ENCODE measurements around the gene AHCY.
"Not testable (repeated sequence)": the region's sequence is repeated elsewhere in the genome, so short reads cannot be mapped to it uniquely, and the experiment has no call there.

DNA sequence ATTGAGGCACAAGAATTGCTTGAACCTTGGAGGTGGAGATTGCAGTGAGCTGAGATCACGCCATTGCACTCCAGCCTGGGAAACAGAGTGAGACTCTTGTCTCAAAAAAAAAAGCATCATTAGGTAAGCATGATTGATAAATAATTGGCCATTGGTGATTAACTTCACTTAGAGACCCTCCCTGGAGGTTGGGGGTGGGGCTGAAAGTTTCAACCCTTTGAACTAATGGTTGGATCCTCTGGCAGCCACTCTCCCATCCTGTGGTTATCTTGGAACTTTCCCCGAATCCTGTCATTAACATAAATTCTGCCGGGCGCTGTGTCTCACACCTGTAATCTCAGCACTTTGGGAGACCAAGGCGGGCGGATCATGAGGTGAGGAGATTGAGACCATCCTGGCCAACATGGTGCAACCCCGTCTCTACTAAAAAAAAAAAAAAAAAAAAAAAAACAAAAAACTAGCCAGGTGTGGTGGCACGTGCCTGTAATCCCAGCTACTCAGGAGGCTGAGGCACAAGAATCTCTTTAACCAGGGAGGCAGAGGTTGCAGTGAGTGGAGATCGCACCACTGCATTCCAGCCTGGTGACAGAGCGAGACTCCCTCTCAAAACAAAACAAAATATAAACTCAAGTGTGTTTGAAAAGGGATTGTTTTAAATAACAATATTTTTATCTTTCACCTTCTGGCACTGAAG is 42.8 kb upstream of the AHCY start:
- TF ChIP-seq CTCF, POLR2A (IDR thresholded peaks at IDR 0.05): not testable (repeated sequence)

Measured in body of pancreas (tissue), 4 donors.